Measurements from ENCODE around the gene KCMF1.
A peak's percentile ranks its signal among the peaks of the same experiment; 100 is the strongest.

KCMF1 gene

DNA sequence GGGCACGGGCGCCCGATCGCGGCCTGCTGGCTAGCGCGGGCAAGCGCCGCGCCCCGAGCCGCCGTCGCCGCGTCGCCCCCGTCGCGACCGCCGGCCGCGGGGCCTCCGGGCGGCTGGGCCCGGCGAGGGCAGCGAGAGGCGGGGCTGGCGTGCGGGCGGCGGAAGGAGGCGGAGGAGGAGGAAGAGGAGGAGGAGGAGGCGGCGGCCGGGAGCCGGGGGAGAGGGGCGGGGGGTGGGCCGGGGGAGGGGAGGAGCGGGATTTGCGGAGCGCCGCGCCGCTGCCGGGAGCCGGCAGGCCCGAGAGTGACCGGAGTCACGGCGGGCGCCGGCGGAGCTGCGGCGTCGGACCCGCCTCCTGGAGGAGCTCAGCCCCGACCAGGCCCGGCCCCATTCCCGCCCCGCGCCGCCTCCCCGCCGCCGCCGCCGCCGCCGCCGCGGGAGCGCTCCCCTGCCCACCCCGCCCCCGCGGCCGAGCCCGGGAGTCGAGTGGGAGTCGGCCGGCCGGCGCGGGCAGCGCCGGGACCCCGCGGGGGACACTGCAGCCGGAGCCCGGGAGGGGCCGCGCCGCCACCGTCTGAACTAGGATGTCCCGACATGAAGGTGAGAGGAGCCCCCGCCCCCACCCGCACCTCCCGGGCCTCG, at the start of gene KCMF1:
TSS of gene KCMF1 (plus strand) at position 294 of the 642 bp plus-strand sequence. CDS start at position 585, 291 bp downstream.
- TF ChIP-seq, protein P1, sequence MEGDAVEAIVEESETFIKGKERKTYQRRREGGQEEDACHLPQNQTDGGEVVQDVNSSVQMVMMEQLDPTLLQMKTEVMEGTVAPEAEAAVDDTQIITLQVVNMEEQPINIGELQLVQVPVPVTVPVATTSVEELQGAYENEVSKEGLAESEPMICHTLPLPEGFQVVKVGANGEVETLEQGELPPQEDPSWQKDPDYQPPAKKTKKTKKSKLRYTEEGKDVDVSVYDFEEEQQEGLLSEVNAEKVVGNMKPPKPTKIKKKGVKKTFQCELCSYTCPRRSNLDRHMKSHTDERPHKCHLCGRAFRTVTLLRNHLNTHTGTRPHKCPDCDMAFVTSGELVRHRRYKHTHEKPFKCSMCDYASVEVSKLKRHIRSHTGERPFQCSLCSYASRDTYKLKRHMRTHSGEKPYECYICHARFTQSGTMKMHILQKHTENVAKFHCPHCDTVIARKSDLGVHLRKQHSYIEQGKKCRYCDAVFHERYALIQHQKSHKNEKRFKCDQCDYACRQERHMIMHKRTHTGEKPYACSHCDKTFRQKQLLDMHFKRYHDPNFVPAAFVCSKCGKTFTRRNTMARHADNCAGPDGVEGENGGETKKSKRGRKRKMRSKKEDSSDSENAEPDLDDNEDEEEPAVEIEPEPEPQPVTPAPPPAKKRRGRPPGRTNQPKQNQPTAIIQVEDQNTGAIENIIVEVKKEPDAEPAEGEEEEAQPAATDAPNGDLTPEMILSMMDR (IDR thresholded peaks at IDR 0.05; ENCODE audit: borderline replicate concordance, insufficient read depth, low read depth, low read length): no peak
- H3K4me3 ChIP-seq (ENCODE audit: low read depth, low read length): peak within 1 kb of the TSS; percentile 75

DNA sequence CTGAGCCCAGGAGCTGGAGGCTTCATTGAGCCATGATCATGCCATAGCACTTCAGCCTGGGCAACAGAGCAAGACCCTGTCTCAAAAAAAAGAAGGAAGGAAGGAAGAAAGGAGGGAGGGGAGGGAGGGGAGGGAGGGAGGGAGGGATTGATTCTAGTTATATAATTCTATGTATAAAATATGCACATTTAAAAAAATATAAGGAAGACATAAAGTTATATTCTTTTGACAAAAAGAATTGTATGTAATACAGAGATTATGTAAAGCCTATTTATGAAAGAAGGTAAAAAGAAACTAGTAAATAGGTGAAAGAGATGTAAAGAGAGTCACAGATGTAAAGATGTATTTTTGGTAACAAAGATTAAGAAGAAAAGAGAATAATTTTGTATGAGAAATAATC, 48.0 kb upstream of the KCMF1 start:
- TF ChIP-seq, protein P1 (IDR thresholded peaks at IDR 0.05; ENCODE audit: borderline replicate concordance, insufficient read depth, low read depth, low read length): no peak
- no peak overlapping the region for H3K4me3 ChIP-seq (ENCODE audit: low read depth, low read length)

DNA sequence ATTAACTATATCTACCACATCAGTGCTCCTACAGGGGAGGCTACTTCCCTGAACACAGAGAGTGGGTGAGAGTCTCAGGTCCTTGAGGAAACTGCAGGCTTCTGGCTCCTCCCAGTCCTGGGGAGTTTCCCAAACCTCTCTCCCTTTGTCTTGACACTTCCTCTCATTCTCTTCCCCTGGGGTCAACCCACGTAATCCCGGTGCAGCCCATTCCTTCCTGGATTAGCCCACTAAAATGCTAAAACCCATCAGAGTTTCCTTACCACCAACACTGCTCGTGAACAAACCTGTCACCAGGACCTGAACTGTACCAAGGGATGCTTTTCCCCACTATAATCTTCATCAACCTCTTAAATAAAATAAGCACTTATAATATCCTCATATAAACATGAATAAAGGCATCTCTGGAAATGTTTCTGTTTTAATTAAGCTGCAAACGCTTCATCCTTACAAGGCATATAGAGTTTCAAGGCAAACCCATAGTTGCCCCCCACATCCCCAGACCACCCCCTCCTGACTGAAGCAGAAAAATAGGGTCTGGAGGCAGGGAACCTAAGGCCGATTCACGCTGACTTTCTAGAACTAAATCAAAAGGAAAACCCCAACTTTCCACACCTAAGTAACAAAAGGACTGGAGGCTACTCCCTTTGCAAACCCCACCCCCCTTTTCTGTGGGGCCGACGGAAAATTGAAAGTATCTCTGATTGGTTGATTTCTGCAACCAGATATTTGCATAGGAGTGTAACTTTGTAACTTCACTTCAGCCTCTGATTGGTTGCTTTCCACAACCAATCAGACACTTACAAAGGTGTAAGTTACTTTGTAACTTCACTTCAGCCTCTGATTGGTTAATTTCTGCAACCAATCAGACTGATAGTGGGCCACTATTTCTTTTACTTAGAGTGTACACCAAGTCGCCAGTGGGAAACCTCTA, 46.5 kb upstream of the KCMF1 start:
- TF ChIP-seq, protein P1 (IDR thresholded peaks at IDR 0.05; ENCODE audit: borderline replicate concordance, insufficient read depth, low read depth, low read length): no peak
- no peak overlapping the region for H3K4me3 ChIP-seq (ENCODE audit: low read depth, low read length)

DNA sequence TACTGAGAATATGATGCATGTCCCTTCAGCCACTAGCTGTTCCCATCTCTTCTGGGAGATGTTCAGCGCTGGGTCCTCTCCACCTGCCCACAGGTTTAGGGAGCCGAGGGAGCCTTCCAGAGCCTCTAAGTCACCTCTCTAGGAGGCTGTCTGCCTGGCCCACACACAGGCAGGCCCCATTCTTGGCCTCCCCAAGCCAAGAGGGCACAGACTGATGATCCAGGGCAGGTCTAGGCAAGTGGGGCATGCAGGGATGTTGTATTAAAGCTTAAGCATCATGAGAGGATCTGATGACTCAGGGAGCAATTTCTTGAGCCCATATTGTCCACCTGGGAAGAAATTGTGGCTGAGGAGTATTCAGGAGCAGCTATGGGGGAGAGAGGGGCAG, 45.6 kb upstream of the KCMF1 start:
- TF ChIP-seq, protein P1 (IDR thresholded peaks at IDR 0.05; ENCODE audit: borderline replicate concordance, insufficient read depth, low read depth, low read length): no peak
- no peak overlapping the region for H3K4me3 ChIP-seq (ENCODE audit: low read depth, low read length)

DNA sequence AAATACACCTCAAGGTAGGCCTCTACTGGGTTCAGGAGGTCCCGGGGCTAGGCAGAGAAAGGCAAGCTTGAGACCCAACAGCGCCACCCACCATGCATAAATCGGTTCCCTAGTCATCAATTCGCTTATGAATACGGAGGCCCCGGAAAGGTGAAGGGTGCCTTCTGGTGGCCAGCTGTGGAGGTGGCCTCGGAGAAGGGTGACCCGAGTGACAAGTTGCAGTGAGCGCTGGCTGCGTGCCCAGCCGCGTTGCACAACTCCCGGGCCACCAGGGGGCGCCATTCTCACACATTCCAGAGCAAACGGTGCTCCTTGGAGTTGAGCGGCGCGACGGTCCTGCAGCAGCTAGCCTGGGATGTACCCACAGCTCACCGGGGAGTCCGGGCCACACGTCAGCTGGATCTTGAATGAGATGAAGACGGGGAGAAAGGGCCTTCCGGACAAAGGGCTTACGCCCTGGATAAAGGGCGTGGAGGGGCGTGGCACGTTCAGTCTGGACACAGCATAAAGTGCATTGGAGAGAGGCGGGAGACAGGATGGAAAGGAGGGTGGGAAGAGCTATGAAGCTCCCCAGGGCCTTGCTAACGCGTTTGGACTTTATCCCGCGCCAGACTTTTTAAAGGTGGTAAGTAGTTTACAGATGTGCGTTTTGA, 45.1 kb upstream of the KCMF1 start:
- TF ChIP-seq, protein P1 (IDR thresholded peaks at IDR 0.05; ENCODE audit: borderline replicate concordance, insufficient read depth, low read depth, low read length): peak; percentile 96
- H3K4me3 ChIP-seq (ENCODE audit: low read depth, low read length): peak overlapping the region; percentile 57

DNA sequence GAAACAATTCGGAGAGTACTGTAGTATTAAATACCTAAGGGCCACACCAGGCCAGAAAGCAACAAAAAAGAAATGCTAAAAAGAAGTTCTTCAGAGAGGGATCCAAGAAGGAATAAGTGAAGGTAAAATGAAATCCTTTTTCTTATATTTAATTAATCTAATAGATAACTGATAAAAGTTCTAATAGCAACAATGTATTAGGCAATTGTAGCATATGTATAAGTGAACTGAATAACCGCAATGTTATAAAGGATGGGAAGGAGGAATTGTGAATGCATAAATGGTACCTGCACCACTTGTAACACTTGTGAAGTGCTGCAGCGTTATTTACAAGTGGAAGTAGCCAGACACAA, 43.7 kb upstream of the KCMF1 start:
- no peak overlapping the region for H3K4me3 ChIP-seq (ENCODE audit: low read depth, low read length)

More for the DNA sequence above, 43.7 kb upstream of the KCMF1 start:
- TF ChIP-seq, protein P1 (IDR thresholded peaks at IDR 0.05; ENCODE audit: borderline replicate concordance, insufficient read depth, low read depth, low read length): no peak
